OCI-LY7 (cell line): ENCODE measurements around the gene RAB37. TPM values are rescaled to one million over a fixed set of nuclear protein-coding genes. Genes with fewer than 3 reads are reported as not detected.

Source experiments
- BruUV-seq: library from RNA; stranded (reverse); fragments of 400-500 nt; replicated peaks from 2 replicates; lab custom pipeline; 2021; lab: Mats Ljungman, UMichigan
- CTCF ChIA-PET: fragments of 300-600 bp; sonication (Branson Sonifier 250); formaldehyde crosslinking; loops from one replicate; lab custom pipeline; 2022; ENCODE audit warnings: antibody characterized with exemption; ENCODE audit not compliant: unreplicated experiment; lab: Charles Lee
- POLR2A ChIA-PET: fragments of 300-600 bp; sonication (Branson Sonifier 250); formaldehyde crosslinking; loops from one replicate; lab custom pipeline; 2022; ENCODE audit warnings: antibody characterized with exemption; lab: Charles Lee
- DNase-seq: peaks from one replicate; pipeline ENCODE4 v3.0.0-alpha.2; 2015; ENCODE audit warnings: low spot score
- H2AFZ ChIP-seq: fragments of 200-600 bp; sonication (generic), shearing (Covaris generic); 2 replicates; pipeline ENCODE4 v1.6.1; 2014; ENCODE audit warnings: mild to moderate bottlenecking, antibody characterized with exemption, low read length, moderate library complexity
- H3K27ac ChIP-seq: fragments of 200-600 bp; sonication (generic); 2 replicates; pipeline ENCODE4 v1.5.1; 2014; ENCODE audit warnings: mixed run types, low read depth, mild to moderate bottlenecking, moderate library complexity, low read length, inconsistent platforms; ENCODE audit not compliant: poor library complexity, severe bottlenecking
- H3K36me3 ChIP-seq: fragments of 200-600 bp; sonication (generic); 2 replicates; pipeline ENCODE4 v1.6.1; 2014; ENCODE audit warnings: mild to moderate bottlenecking, antibody characterized with exemption, low read length, moderate library complexity, mixed read lengths; ENCODE audit not compliant: insufficient read depth
- H3K4me1 ChIP-seq: fragments of 200-600 bp; sonication (generic); 2 replicates; pipeline ENCODE4 v1.5.1; 2014; ENCODE audit warnings: mild to moderate bottlenecking, low read length; ENCODE audit not compliant: insufficient read depth, poor library complexity, severe bottlenecking
- H3K4me2 ChIP-seq: fragments of 200-600 bp; sonication (generic); 2 replicates; pipeline ENCODE4 v1.6.1; 2014; ENCODE audit warnings: mild to moderate bottlenecking, low read length
- H3K4me3 ChIP-seq: fragments of 200-600 bp; sonication (generic); 2 replicates; pipeline ENCODE4 v1.5.1; 2014; ENCODE audit warnings: mild to moderate bottlenecking, low read depth, low read length; ENCODE audit not compliant: poor library complexity, severe bottlenecking
- H3K79me2 ChIP-seq: fragments of 200-600 bp; sonication (generic); 2 replicates; pipeline ENCODE4 v1.6.1; 2016; ENCODE audit warnings: low read depth, mild to moderate bottlenecking, low read length, moderate library complexity, mixed read lengths; ENCODE audit not compliant: insufficient read depth
- H3K9me2 ChIP-seq: fragments of 200-600 bp; sonication (generic); 2 replicates; pipeline ENCODE4 v1.6.1; 2016; ENCODE audit warnings: mild to moderate bottlenecking, low read length, mixed read lengths; ENCODE audit not compliant: insufficient read depth
- H3K9me3 ChIP-seq: fragments of 200-600 bp; sonication (generic); 2 replicates; pipeline ENCODE4 v1.6.1; 2014; ENCODE audit warnings: mild to moderate bottlenecking, mixed run types, low read length, mixed read lengths
- H4K20me1 ChIP-seq: fragments of 200-600 bp; sonication (generic); 2 replicates; pipeline ENCODE4 v1.6.1; 2014; ENCODE audit warnings: mild to moderate bottlenecking, antibody characterized with exemption, low read length, moderate library complexity, mixed read lengths; ENCODE audit not compliant: insufficient read depth
- EZH2phosphoT487 ChIP-seq: fragments of 200-600 bp; sonication (generic); IDR thresholded peaks from 2 replicates; pipeline ENCODE4 v1.6.1; 2018; ENCODE audit warnings: low read depth, borderline replicate concordance, mild to moderate bottlenecking, mixed run types, antibody characterized with exemption, low read length, moderate library complexity, mixed read lengths
- intact Hi-C: fragments of 100-400 bp; cut with micrococcal nuclease; formaldehyde crosslinking; loops from one replicate; pipeline ENCODE4 v1.10.0; 2022; ENCODE audit not compliant: unreplicated experiment
- total RNA-seq, 2 experiments: library from RNA; depleted of rRNA in 1 of 2; stranded (reverse); fragments of >200 nt in 1 of 2; shearing (Covaris generic) in 1 of 2; gene quantifications; 2 replicates each; pipeline ENCODE4 v1.2.3, GENCODE V29; 2014 to 2022
- TF ChIP-seq, protein P1 (sequence below): fragments of 200-600 bp; sonication (generic); conservative IDR thresholded peaks from 2 replicates; pipeline ENCODE4 v1.5.1; 2014; ENCODE audit warnings: mild to moderate bottlenecking, antibody characterized with exemption, low read length, moderate library complexity, mixed read lengths

Gene RAB37
- total RNA-seq, 2 experiments from 2014 or later = 6.3 to 12.7 TPM

DNA sequence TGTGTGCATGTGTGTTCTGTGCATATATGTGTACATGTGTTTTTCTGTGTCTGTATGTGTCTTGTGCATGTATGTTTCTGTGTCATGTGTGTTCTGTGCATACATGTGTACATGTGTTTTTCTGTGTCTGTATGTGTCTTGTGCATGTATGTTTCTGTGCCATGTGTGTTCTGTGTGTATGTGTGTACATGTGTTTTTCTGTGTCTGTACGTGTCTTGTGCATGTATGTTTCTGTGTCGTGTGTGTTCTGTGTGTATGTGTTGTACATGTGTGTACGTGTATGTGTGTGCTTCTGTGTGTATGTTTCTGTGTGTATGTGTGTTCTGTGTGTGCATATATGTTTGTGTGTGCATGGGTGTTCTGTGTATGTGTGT is 8.4 kb upstream of the RAB37 start:
- intact Hi-C loops = no loop called here
- CTCF ChIA-PET = no interaction called here
- H3K4me1 ChIP-seq = no peaks in the 10 kb centered on the region
- no peaks in the 10 kb centered on the region for H4K20me1 ChIP-seq
- H3K9me2 ChIP-seq = no peaks in the 10 kb centered on the region
- no peaks in the 10 kb centered on the region for H3K79me2 ChIP-seq
- no peak overlapping the region for H3K4me3 ChIP-seq
- H3K4me2 ChIP-seq = no peak overlapping the region
- no peak overlapping the region for H2AFZ ChIP-seq
- peaks cover 10% of the 10 kb centered on the region for H3K9me3 ChIP-seq
- TF ChIP-seq, protein P1, sequence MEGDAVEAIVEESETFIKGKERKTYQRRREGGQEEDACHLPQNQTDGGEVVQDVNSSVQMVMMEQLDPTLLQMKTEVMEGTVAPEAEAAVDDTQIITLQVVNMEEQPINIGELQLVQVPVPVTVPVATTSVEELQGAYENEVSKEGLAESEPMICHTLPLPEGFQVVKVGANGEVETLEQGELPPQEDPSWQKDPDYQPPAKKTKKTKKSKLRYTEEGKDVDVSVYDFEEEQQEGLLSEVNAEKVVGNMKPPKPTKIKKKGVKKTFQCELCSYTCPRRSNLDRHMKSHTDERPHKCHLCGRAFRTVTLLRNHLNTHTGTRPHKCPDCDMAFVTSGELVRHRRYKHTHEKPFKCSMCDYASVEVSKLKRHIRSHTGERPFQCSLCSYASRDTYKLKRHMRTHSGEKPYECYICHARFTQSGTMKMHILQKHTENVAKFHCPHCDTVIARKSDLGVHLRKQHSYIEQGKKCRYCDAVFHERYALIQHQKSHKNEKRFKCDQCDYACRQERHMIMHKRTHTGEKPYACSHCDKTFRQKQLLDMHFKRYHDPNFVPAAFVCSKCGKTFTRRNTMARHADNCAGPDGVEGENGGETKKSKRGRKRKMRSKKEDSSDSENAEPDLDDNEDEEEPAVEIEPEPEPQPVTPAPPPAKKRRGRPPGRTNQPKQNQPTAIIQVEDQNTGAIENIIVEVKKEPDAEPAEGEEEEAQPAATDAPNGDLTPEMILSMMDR = no peak
- TF ChIP-seq EZH2phosphoT487 = no peak
- no TSS peak for BruUV-seq
- no peak overlapping the region for H3K27ac ChIP-seq
- no peak for DNase-seq
- H3K36me3 ChIP-seq = no peaks in the 10 kb centered on the region
- POLR2A ChIA-PET = no interaction called here

DNA sequence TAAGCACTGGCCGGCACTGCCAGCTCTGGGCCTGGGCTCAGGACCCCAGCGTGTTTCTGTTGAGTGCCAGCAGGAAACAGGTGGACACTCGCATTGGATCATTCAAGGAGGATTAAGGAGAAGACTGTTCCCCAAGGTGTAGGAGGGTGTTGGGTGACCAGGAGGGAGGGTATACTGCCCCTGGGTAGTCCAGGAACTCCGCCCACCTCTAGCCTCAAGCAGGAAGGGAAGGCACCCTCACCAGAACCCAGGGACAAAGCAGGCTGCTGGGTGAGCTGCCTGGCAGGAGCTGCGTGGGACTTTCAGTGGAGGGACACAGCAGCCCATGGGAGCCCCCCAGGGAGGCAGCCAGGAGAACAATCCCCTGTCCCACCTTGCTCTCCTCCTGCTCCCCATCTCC is 7.7 kb upstream of the RAB37 start:
- Histone ChIP-seq H3K9me3 (peaks cover 10% of the 10 kb centered on the region), H3K27ac (no peak overlapping the region), H3K36me3 (no peaks in the 10 kb centered on the region), H2AFZ (no peak overlapping the region), H3K4me3 (no peak overlapping the region), H4K20me1 (no peaks in the 10 kb centered on the region), H3K4me1 (no peaks in the 10 kb centered on the region), H3K79me2 (no peaks in the 10 kb centered on the region), H3K9me2 (no peaks in the 10 kb centered on the region), H3K4me2 (no peak overlapping the region)
- DNase-seq = no peak
- intact Hi-C loops = no loop called here
- ChIA-PET CTCF (no interaction called here), POLR2A (no interaction called here)
- TF ChIP-seq EZH2phosphoT487 = no peak
- TF ChIP-seq, protein P1 = no peak
- no TSS peak for BruUV-seq

GRCh38 chr17:74729866-74730265 is 7.2 kb upstream of the RAB37 start:
- no peak for DNase-seq
- intact Hi-C loops = no loop called here
- peaks cover 10% of the 10 kb centered on the region for H3K9me3 ChIP-seq
- no peaks in the 10 kb centered on the region for H3K4me1 ChIP-seq
- no peak overlapping the region for H3K4me2 ChIP-seq
- no peak for TF ChIP-seq EZH2phosphoT487
- TF ChIP-seq, protein P1 = no peak
- no peak overlapping the region for H3K4me3 ChIP-seq
- no peaks in the 10 kb centered on the region for H3K36me3 ChIP-seq
- H2AFZ ChIP-seq = no peak overlapping the region
- no peaks in the 10 kb centered on the region for H4K20me1 ChIP-seq
- no peak overlapping the region for H3K27ac ChIP-seq
- H3K79me2 ChIP-seq = no peaks in the 10 kb centered on the region
- ChIA-PET CTCF (no interaction called here), POLR2A (no interaction called here)
- H3K9me2 ChIP-seq = no peaks in the 10 kb centered on the region
- no TSS peak for BruUV-seq
